ENCODE measurements around the gene TFF2.
A peak's percentile ranks its signal among the peaks of the same experiment; 100 is the strongest.

The TFF2 gene

DNA sequence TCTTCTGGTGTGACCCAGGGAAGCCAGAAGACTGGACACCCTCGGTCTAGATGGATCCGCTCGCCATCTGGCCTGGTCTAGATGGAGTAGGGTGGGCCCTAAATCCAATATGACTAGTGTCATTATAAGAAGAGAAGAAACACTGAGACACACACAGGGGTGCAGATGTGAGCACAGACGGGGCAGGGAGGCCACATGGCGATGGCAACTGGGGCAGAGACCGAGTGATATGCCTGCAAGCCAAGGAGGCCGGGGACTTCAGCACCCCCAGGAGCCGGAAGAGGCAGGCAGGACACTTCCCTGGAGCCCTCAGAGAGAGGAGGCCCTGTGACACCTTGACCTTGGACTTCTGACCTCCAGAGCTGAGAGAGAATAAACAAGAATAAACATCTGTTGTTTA is 30.0 kb downstream of the TFF2 start:
- no peak for DNase-seq (ENCODE audit: low read depth)

GRCh38 chr21:42319851-42320572 is 30.8 kb downstream of the TFF2 start:
- DNase-seq (ENCODE audit: low read depth) = no peak

DNA sequence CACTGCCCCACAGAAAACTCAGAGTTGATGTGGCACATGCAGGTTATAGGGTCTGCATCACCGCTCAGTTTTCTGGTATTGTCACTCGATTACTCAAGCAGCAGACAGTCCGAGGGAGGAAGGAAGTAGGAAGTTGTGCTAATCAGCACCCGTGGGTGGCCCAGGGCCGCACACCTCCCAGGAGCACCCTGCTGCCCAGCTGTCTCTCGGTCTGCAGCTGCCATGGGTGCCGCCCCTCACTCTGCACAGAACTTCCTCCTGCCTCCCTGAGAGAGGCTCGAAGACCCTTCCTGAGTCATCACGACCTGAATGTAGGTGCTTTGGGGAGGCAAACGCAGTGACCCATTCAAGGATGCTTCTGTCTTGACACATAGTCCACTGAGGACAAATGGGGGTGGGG is 31.4 kb downstream of the TFF2 start:
- no peak for DNase-seq (ENCODE audit: low read depth)

GRCh38 chr21:42317826-42318746 is 32.7 kb downstream of the TFF2 start:
- no peak for DNase-seq (ENCODE audit: low read depth)

GRCh38 chr21:42317341-42317741 is 33.5 kb downstream of the TFF2 start:
- no peak for DNase-seq (ENCODE audit: low read depth)

GRCh38 chr21:42316891-42317290 is 33.9 kb downstream of the TFF2 start:
- no peak for DNase-seq (ENCODE audit: low read depth)

DNA sequence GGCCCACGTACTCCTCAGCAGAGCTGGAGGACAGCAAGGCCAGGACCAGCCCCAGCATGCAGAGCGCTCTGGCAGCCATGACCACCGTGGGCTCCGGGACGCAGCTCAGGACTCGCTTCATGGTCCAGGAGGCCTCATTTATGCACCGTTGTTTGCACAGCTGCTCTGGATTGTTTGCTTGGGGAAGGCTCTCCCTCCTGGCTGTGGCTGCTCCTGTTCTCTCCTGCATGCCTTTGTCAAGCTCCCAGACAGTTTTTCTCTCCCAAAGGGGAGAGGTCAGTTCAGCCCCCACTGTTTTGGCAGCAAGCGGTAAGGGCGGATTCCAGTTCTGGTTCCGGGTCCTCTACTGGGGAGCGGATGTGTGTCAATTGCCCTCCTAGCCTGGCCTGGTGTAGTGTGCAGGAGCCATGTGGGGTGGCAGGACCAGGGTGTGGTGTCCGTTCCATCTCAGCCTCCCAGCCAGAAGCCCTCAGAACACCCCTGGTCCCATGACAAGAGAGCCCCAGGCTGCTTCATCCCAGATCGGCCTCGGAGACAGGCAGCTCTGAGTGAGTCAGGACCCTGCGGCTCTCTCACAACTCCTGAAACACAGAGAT is 35.4 kb downstream of the TFF2 start, which contains the start of gene TFF3:
Gene TFF3 (minus strand): TSS at position 114 of the 596 bp plus-strand sequence. CDS start 35 bp downstream, at position 79.
- DNase-seq (ENCODE audit: low read depth) = no peak

GRCh38 chr21:42314616-42315295 is 36.0 kb downstream of the TFF2 start:
- DNase-seq (ENCODE audit: low read depth) = no peak

DNA sequence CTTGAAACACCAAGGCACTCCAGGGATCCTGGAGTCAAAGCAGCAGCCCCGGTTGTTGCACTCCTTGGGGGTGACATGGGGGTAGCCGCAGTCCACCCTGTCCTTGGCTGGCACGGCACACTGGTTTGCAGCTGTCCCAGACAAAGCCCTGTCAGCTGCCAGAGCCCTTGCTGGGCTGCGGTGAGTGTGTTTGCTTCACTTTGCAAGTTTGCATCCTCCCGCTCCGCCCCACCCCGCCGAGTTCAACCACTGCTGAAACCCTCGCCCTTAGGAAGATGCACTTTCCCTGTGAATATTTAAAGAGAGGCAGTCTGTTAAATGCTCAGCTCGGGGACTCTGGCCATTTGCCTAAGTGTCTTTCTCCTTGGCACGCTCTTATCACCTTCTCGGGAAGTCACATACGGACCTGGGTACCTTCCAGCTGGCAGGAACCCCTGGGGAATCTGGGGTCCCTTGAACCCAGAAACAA is 37.3 kb downstream of the TFF2 start:
- DNase-seq (ENCODE audit: low read depth) = no peak

GRCh38 chr21:42312626-42313104 is 38.1 kb downstream of the TFF2 start:
- DNase-seq (ENCODE audit: low read depth) = no peak

- no peak for DNase-seq (ENCODE audit: low read depth)
Observed at GRCh38 chr21:42311816-42312625, 38.8 kb downstream of the TFF2 start.

GRCh38 chr21:42311160-42311559 is 39.6 kb downstream of the TFF2 start:
- no peak for DNase-seq (ENCODE audit: low read depth)

DNA sequence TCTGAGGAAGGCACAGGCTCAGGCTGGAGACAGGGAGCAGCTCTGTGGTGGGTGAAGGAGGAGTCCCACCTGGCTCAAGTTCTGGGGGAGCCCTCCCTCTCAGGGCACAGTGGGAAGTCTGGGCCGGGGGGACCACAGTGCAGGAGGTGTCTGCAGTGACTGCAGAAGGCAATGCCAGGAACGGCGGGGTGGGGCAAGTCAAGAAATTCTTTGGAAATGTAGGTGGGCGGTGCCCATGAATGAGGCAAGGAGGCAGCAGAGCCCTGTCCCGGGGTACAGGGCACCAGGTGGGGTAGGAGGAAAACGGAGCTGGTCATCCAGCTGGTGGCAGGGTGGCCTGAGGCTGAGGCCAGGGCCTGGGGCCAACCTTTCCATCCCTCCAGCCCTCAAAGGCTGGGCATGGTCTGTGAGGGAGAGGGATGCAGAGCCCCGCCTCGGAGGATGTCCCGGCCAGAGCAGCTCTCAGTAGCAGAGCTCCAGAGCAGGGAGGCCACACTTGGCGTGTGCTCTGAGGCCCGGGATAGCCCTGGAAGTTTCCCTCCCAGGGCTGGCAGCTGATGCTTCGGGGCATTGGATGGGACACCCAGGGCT is 40.3 kb downstream of the TFF2 start:
- no peak for DNase-seq (ENCODE audit: low read depth)

DNA sequence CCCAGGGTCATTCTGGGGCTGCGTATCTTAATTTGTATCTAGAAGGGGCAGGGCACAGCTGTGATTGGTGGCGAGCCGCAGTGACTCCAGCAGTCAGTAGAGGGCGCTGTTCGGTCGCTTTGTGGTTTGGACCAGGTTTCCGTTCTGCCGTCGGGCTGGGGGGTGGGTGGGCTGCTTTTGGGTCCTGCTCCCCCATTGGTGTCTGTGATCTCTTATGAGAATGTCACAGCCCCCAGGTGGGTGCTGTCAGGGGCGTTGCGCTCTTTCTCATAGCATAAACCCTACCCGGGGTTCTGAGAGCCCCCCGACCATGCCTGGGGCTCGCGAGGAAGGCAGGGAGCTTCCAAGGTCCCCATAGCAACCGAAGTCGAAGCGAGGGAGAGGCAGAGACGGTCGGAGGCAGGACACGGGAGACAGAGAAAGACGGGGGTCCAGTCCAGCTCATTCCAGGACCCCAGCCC is 41.0 kb downstream of the TFF2 start:
- peak; percentile 54 for DNase-seq (ENCODE audit: low read depth)

GRCh38 chr21:42308914-42309752 is 41.7 kb downstream of the TFF2 start:
- DNase-seq (ENCODE audit: low read depth) = no peak

- no peak for DNase-seq (ENCODE audit: low read depth)
Observed at GRCh38 chr21:42308161-42308913, 42.5 kb downstream of the TFF2 start.

- no peak for DNase-seq (ENCODE audit: low read depth)
Observed at GRCh38 chr21:42307106-42307505, 43.7 kb downstream of the TFF2 start.

- DNase-seq (ENCODE audit: low read depth) = no peak
Observed at GRCh38 chr21:42306366-42307035, 44.3 kb downstream of the TFF2 start.

Data from T follicular helper cell (primary cell).